GM23248 (cell line): Measurements from ENCODE around the gene PRPF40B. TPM values are rescaled to one million over a fixed set of nuclear protein-coding genes. Genes with fewer than 3 reads are reported as not detected.
A peak's percentile ranks its signal among the peaks of the same experiment; 100 is the strongest.

ENCODE experiments used
- DNase-seq: peaks from one replicate; pipeline ENCODE4 v3.0.0-alpha.2; 2015
- H2AFZ ChIP-seq: fragments of 200-600 bp; sonication (generic); 2 replicates; pipeline ENCODE4 v1.6.1; 2016; ENCODE audit warnings: antibody characterized with exemption
- H3F3A ChIP-seq: fragments of 200-600 bp; sonication (generic); 2 replicates; pipeline ENCODE4 v1.6.1; 2016; ENCODE audit warnings: mild to moderate bottlenecking, antibody characterized with exemption, mixed run types; ENCODE audit not compliant: insufficient read depth
- H3K27ac ChIP-seq: fragments of 200-600 bp; sonication (generic); 2 replicates; pipeline ENCODE4 v1.5.1; 2016; ENCODE audit warnings: mild to moderate bottlenecking
- H3K27me3 ChIP-seq: fragments of 200-600 bp; sonication (generic); replicated peaks from 2 replicates; pipeline ENCODE4 v1.6.1; 2016; ENCODE audit warnings: mild to moderate bottlenecking; ENCODE audit not compliant: insufficient read depth
- H3K36me3 ChIP-seq: fragments of 200-600 bp; sonication (generic); 2 replicates; pipeline ENCODE4 v1.6.1; 2016; ENCODE audit warnings: low read depth, mild to moderate bottlenecking
- H3K4me1 ChIP-seq: fragments of 200-600 bp; sonication (generic); 2 replicates; pipeline ENCODE4 v1.6.1; 2016; ENCODE audit warnings: mild to moderate bottlenecking; ENCODE audit not compliant: insufficient read depth
- H3K4me2 ChIP-seq: fragments of 200-600 bp; sonication (generic); one replicate; pipeline ENCODE4 v1.6.1; 2016; ENCODE audit warnings: mild to moderate bottlenecking; ENCODE audit not compliant: unreplicated experiment
- H3K4me3 ChIP-seq: fragments of 200-600 bp; sonication (generic); 2 replicates; pipeline ENCODE4 v1.5.1; 2016; ENCODE audit warnings: mild to moderate bottlenecking
- H3K79me2 ChIP-seq: fragments of 200-600 bp; sonication (generic); 2 replicates; pipeline ENCODE4 v1.6.1; 2016; ENCODE audit warnings: mild to moderate bottlenecking; ENCODE audit not compliant: insufficient read depth
- H3K9ac ChIP-seq: fragments of 200-600 bp; sonication (generic); 2 replicates; pipeline ENCODE4 v1.6.1; 2016; ENCODE audit warnings: mild to moderate bottlenecking
- H3K9me2 ChIP-seq: fragments of 200-600 bp; sonication (generic); 2 replicates; pipeline ENCODE4 v1.6.1; 2016; ENCODE audit warnings: mixed run types, mild to moderate bottlenecking, moderate library complexity; ENCODE audit not compliant: insufficient read depth
- H3K9me3 ChIP-seq: fragments of 200-600 bp; sonication (generic); one replicate; pipeline ENCODE4 v1.6.1; 2017; ENCODE audit warnings: low read depth
- H4K20me1 ChIP-seq: fragments of 200-600 bp; sonication (generic); 2 replicates; pipeline ENCODE4 v1.6.0; 2016; ENCODE audit not compliant: insufficient read depth
- EZH2 ChIP-seq: fragments of 200-600 bp; sonication (generic); IDR thresholded peaks from 2 replicates; pipeline ENCODE4 v1.6.1; 2018; ENCODE audit warnings: antibody characterized with exemption, mild to moderate bottlenecking; ENCODE audit not compliant: insufficient read depth, poor library complexity, severe bottlenecking
- EZH2phosphoT487 ChIP-seq: fragments of 200-600 bp; sonication (generic); IDR thresholded peaks from 2 replicates; pipeline ENCODE4 v1.6.1; 2018; ENCODE audit warnings: antibody characterized with exemption, moderate library complexity, mild to moderate bottlenecking, low read depth; ENCODE audit not compliant: insufficient read depth
- WGBS, 2 experiments: methylation state at CpG; one replicate each; pipeline ENCODE4 v1.1.6; 2015 to 2017; ENCODE audit warnings: low lambda C conversion rate in 2 of 2, low coverage in 1 of 2; ENCODE audit errors: missing lambda C conversion rate in 2 of 2; 5-methylcytosine and 5-hydroxymethylcytosine counted together
- in situ Hi-C: fragments of 300-500 bp; cut with MboI; formaldehyde crosslinking; loops from 2 replicates; pipeline ENCODE4 v1.15.0; 2020
- polyA plus RNA-seq: library from polyadenylated mRNA; unstranded; fragments of >200 nt; fragmentation: Nextera tagmentation; extraction: Ambion mirVana; gene quantifications from 2 replicates; pipeline ENCODE4 v1.2.1, GENCODE V29; 2016
- total RNA-seq: library from RNA; depleted of rRNA; stranded (reverse); fragments of >200 nt; shearing (Covaris generic); gene quantifications from 2 replicates; pipeline ENCODE4 v1.2.3, GENCODE V29; 2014

Gene PRPF40B
- total and polyA plus RNA-seq, 2 experiments from 2014 or later: 9.9 to 11.6 TPM

DNA sequence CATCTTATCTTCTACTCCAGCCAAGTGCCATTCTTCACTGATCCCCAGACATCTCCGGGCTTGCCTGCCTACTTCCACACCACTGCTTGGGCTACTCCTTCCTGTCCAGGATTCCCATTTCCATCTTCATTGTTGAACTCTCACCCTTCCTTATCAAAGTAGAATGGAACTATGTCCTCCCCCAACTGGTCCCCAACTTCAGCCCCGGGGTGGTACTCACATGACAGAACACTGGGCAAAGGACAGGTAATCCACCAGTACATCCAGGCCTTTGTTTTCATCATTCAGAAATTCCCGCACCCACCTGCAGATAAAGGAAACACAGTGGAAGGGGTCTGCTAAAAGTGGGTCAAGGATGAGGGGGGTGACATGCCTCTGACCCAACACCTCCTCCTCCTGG is 38.4 kb downstream of the PRPF40B start:
- no peak for DNase-seq
- Histone ChIP-seq H3K9ac (no peak overlapping the region), H3F3A (0 out of 2 replicates have a peak, but pooled peaks cover 7% of the 10 kb centered on the region), H3K9me3 (no peaks in the 10 kb centered on the region), H3K4me3 (no peak overlapping the region), H3K27ac (no peak overlapping the region), H3K4me2 (no peak overlapping the region), H3K36me3 (no peaks in the 10 kb centered on the region; the same call in 1 of the 2 replicates), H2AFZ (no peak overlapping the region), H4K20me1 (no peaks in the 10 kb centered on the region), H3K79me2 (peaks cover 42% of the 10 kb centered on the region), H3K9me2 (no peaks in the 10 kb centered on the region), H3K27me3 (no peaks in the 10 kb centered on the region), H3K4me1 (peaks cover 24% of the 10 kb centered on the region)
- WGBS, 2 experiments: 96 to 100% methylated on average over 3 of the region's 3 CpGs
- in situ Hi-C loops: no loop called here
- no peak for TF ChIP-seq EZH2phosphoT487
- no peak for TF ChIP-seq EZH2

GRCh38 chr12:49662998-49663843 is 39.9 kb downstream of the PRPF40B start:
- no peaks in the 10 kb centered on the region for H3K9me3 ChIP-seq
- H3K79me2 ChIP-seq: peaks cover 57% of the 10 kb centered on the region
- H3K27ac ChIP-seq: peak overlapping the region; percentile 73
- no peaks in the 10 kb centered on the region for H3K36me3 ChIP-seq
- TF ChIP-seq EZH2 (no peak), EZH2phosphoT487 (no peak)
- H3K27me3 ChIP-seq: no peaks in the 10 kb centered on the region
- in situ Hi-C loops: no loop called here
- DNase-seq: peak; percentile 84
- H4K20me1 ChIP-seq: no peaks in the 10 kb centered on the region
- H2AFZ ChIP-seq: peak overlapping the region; percentile 74
- 36 to 39% methylated on average over 5 of the region's 5 CpGs for WGBS, 2 experiments
- peaks cover 35% of the 10 kb centered on the region for H3K4me1 ChIP-seq
- peaks cover 14% of the 10 kb centered on the region; the same call in 1 of the 2 replicates for H3F3A ChIP-seq
- peak overlapping the region; percentile 60 for H3K4me2 ChIP-seq
- no peaks in the 10 kb centered on the region for H3K9me2 ChIP-seq
- 0 out of 2 replicates have a peak overlapping the region, but pooled peaks have one; percentile 6 for H3K4me3 ChIP-seq
- peak overlapping the region; percentile 60 for H3K9ac ChIP-seq

GRCh38 chr12:49664167-49664566 is 40.8 kb downstream of the PRPF40B start:
- H3K9me3 ChIP-seq: no peaks in the 10 kb centered on the region
- H3K27ac ChIP-seq: no peak overlapping the region
- no peaks in the 10 kb centered on the region for H3K36me3 ChIP-seq
- H3K9ac ChIP-seq: no peak overlapping the region
- H4K20me1 ChIP-seq: no peaks in the 10 kb centered on the region
- in situ Hi-C loops: no loop called here
- peaks cover 66% of the 10 kb centered on the region for H3K79me2 ChIP-seq
- no peak overlapping the region for H3K4me2 ChIP-seq
- DNase-seq: no peak
- 95 to 98% methylated on average over 4 of the region's 4 CpGs for WGBS, 2 experiments
- H3K9me2 ChIP-seq: no peaks in the 10 kb centered on the region
- no peak overlapping the region for H2AFZ ChIP-seq
- no peak overlapping the region for H3K4me3 ChIP-seq
- peaks cover 35% of the 10 kb centered on the region for H3K4me1 ChIP-seq
- H3K27me3 ChIP-seq: no peaks in the 10 kb centered on the region
- peaks cover 14% of the 10 kb centered on the region; the same call in 1 of the 2 replicates for H3F3A ChIP-seq
- TF ChIP-seq EZH2 (no peak), EZH2phosphoT487 (no peak)

- Histone ChIP-seq H4K20me1 (no peaks in the 10 kb centered on the region), H3K4me3 (no peak overlapping the region), H3K9me3 (no peaks in the 10 kb centered on the region), H3K36me3 (no peaks in the 10 kb centered on the region), H3K27ac (no peak overlapping the region), H3K9me2 (no peaks in the 10 kb centered on the region), H3K4me1 (peaks cover 35% of the 10 kb centered on the region), H2AFZ (no peak overlapping the region), H3K79me2 (peaks cover 72% of the 10 kb centered on the region), H3K9ac (no peak overlapping the region), H3K27me3 (no peaks in the 10 kb centered on the region), H3F3A (peaks cover 14% of the 10 kb centered on the region; the same call in 1 of the 2 replicates), H3K4me2 (no peak overlapping the region)
- TF ChIP-seq EZH2 (no peak), EZH2phosphoT487 (no peak)
- DNase-seq: peak; percentile 16
- 96 to 98% methylated on average over 4 of the region's 4 CpGs for WGBS, 2 experiments
- in situ Hi-C loops: no loop called here
These were observed 41.4 kb downstream of the PRPF40B start for GRCh38 chr12:49664591-49665239.
